Stimulated activated CD8-positive, alpha-beta memory T cell treated with anti-CD3 and anti-CD28 coated beads, Interleukin-12 subunit alpha, Interleukin-12 subunit beta, amount 100 ng/mL, for 1 hour (primary cell): ENCODE results near the gene RSPO4.
"Not testable (repeated sequence)": the region's sequence is repeated elsewhere in the genome, so short reads cannot be mapped to it uniquely, and the experiment has no call there.

Source experiments
- DNase-seq: peaks from one replicate; pipeline ENCODE4 v3.0.0-alpha.2; 2020; ENCODE audit warnings: low read depth

RSPO4 gene

GRCh38 chr20:1001911-1002681 lies at the start of gene RSPO4:
RSPO4 (minus strand) TSS chr20:1002311; CDS start chr20:1002164, 147 bp downstream.
- no peak for DNase-seq

- DNase-seq, result no peak
Measured at GRCh38 chr20:1050440-1050839, 48.3 kb upstream of the RSPO4 start.

GRCh38 chr20:1045860-1046418 lies 43.8 kb upstream of the RSPO4 start:
- no peak for DNase-seq

- no peak for DNase-seq
Measured at GRCh38 chr20:1041845-1042390, 39.8 kb upstream of the RSPO4 start.

- DNase-seq, result no peak
Measured at GRCh38 chr20:1038205-1038604, 36.1 kb upstream of the RSPO4 start.

GRCh38 chr20:1037039-1037438 lies 34.9 kb upstream of the RSPO4 start:
- no peak for DNase-seq

GRCh38 chr20:1035466-1035865 lies 33.4 kb upstream of the RSPO4 start:
- no peak for DNase-seq

GRCh38 chr20:1034415-1034789 lies 32.3 kb upstream of the RSPO4 start:
- DNase-seq, result no peak

- DNase-seq, result no peak
Measured at GRCh38 chr20:1033751-1034414, 31.8 kb upstream of the RSPO4 start.

GRCh38 chr20:1029980-1030379 lies 27.9 kb upstream of the RSPO4 start:
- no peak for DNase-seq

GRCh38 chr20:1026214-1026613 lies 24.1 kb upstream of the RSPO4 start:
- not testable (repeated sequence) for DNase-seq

- no peak for DNase-seq
Measured at GRCh38 chr20:1022871-1023270, 20.8 kb upstream of the RSPO4 start.

GRCh38 chr20:1020614-1021013 lies 18.5 kb upstream of the RSPO4 start:
- no peak for DNase-seq

GRCh38 chr20:1019344-1019743 lies 17.2 kb upstream of the RSPO4 start:
- no peak for DNase-seq

- no peak for DNase-seq
Measured at GRCh38 chr20:1017677-1018076, 15.6 kb upstream of the RSPO4 start.

- DNase-seq, result no peak
Measured at GRCh38 chr20:1015181-1015580, 13.1 kb upstream of the RSPO4 start.

GRCh38 chr20:1014471-1014870 lies 12.4 kb upstream of the RSPO4 start:
- no peak for DNase-seq

GRCh38 chr20:1013566-1014340 lies 11.6 kb upstream of the RSPO4 start:
- DNase-seq, result no peak

GRCh38 chr20:1012359-1013168 lies 10.5 kb upstream of the RSPO4 start:
- no peak for DNase-seq

GRCh38 chr20:1010659-1011058 lies 8.5 kb upstream of the RSPO4 start:
- DNase-seq, result no peak

GRCh38 chr20:1005452-1006027 lies 3.4 kb upstream of the RSPO4 start:
- no peak for DNase-seq
